Effector CD4-positive, alpha-beta T cell (primary cell): ENCODE measurements around the gene WNK4.

Experiments
- DNase-seq: peaks from one replicate; pipeline ENCODE4 v3.0.0-alpha.2; 2020

Gene WNK4

GRCh38 chr17:42841975-42842685 is 61.7 kb downstream of the WNK4 start:
- DNase-seq: no peak

GRCh38 chr17:42843358-42843934 is 63.0 kb downstream of the WNK4 start:
- no peak for DNase-seq

GRCh38 chr17:42844271-42844670 is 63.9 kb downstream of the WNK4 start, which contains the start of gene AOC2:
TSS of gene AOC2 (plus strand) at chr17:42844580. CDS start at chr17:42844627, 47 bp downstream.
- DNase-seq: no peak

GRCh38 chr17:42844761-42845555 is 64.5 kb downstream of the WNK4 start:
- no peak for DNase-seq

- DNase-seq: no peak
Measured at GRCh38 chr17:42845556-42845917, 65.1 kb downstream of the WNK4 start.

GRCh38 chr17:42845918-42846593 is 65.6 kb downstream of the WNK4 start:
- no peak for DNase-seq
